NCI-H345 (cell line): ENCODE data around the gene ARHGEF6.

ENCODE experiments used
- DNase-seq: peaks from one replicate; lab custom pipeline; 2025; lab: John Stamatoyannopoulos, UW

ARHGEF6 gene

GRCh38 chrX:136647677-136648360, 132.9 kb downstream of the ARHGEF6 start, which contains the start of gene CD40LG:
TSS of gene CD40LG (plus strand) at chrX:136648158. CDS start at chrX:136648249, 91 bp downstream.
- DNase-seq: no peak

- DNase-seq: no peak
Measured at GRCh38 chrX:136646602-136647239, 134.0 kb downstream of the ARHGEF6 start.

- no peak for DNase-seq
Measured at GRCh38 chrX:136643243-136643642, 137.5 kb downstream of the ARHGEF6 start.

GRCh38 chrX:136639506-136640176, 141.1 kb downstream of the ARHGEF6 start:
- no peak for DNase-seq

GRCh38 chrX:136636121-136636520, 144.6 kb downstream of the ARHGEF6 start:
- no peak for DNase-seq

GRCh38 chrX:136635235-136635634, 145.5 kb downstream of the ARHGEF6 start:
- DNase-seq: no peak

GRCh38 chrX:136630881-136631280, 149.9 kb downstream of the ARHGEF6 start:
- no peak for DNase-seq

- no peak for DNase-seq
Measured at GRCh38 chrX:136629084-136629750, 151.5 kb downstream of the ARHGEF6 start.

GRCh38 chrX:136627409-136627808, 153.3 kb downstream of the ARHGEF6 start:
- DNase-seq: no peak

- no peak for DNase-seq
Measured at GRCh38 chrX:136626891-136627290, 153.8 kb downstream of the ARHGEF6 start.

- no peak for DNase-seq
Measured at GRCh38 chrX:136626237-136626636, 154.5 kb downstream of the ARHGEF6 start.

GRCh38 chrX:136625246-136625645, 155.5 kb downstream of the ARHGEF6 start:
- DNase-seq: no peak

- DNase-seq: no peak
Measured at GRCh38 chrX:136623396-136623795, 157.3 kb downstream of the ARHGEF6 start.

- no peak for DNase-seq
Measured at GRCh38 chrX:136622568-136622967, 158.2 kb downstream of the ARHGEF6 start.

- no peak for DNase-seq
Measured at GRCh38 chrX:136620780-136621179, 160.0 kb downstream of the ARHGEF6 start.

GRCh38 chrX:136619899-136620505, 160.7 kb downstream of the ARHGEF6 start:
- no peak for DNase-seq

GRCh38 chrX:136616987-136617685, 163.6 kb downstream of the ARHGEF6 start:
- no peak for DNase-seq
